IgD-negative memory B cell (primary cell): Measurements from ENCODE around the gene LRRC74A. TPM values are rescaled to one million over a fixed set of nuclear protein-coding genes. Genes with fewer than 3 reads are reported as not detected.

Experiments used
- polyA plus RNA-seq: library from polyadenylated mRNA; unstranded; fragments of 300-500 nt; fragmentation: Illumina TruSeq; gene quantifications from one replicate; pipeline ENCODE4 v1.2.3, GENCODE V29; 2021

LRRC74A gene
- polyA plus RNA-seq, 1 donor from 2014 or later, result not detected

Other genes with a start within 250 kb of the LRRC74A start
- gene VASH1, start 64.9 kb upstream of the LRRC74A start, polyA plus RNA-seq, result 0.70 TPM
- 20.7 TPM for gene ANGEL1, start 13.5 kb upstream of the LRRC74A start, polyA plus RNA-seq
- 2.6 TPM for gene IRF2BPL, start 202.3 kb downstream of the LRRC74A start, polyA plus RNA-seq